H1 (cell line): ENCODE results near the gene SPOCK2. TPM values are rescaled to one million over a fixed set of nuclear protein-coding genes. Genes with fewer than 3 reads are reported as not detected.

Source experiments
- CTCF ChIA-PET: fragments of 300-600 bp; sonication (Branson Sonifier 250); formaldehyde crosslinking; loops from one replicate; lab custom pipeline; 2021; ENCODE audit not compliant: partially characterized antibody; lab: Charles Lee
- POLR2A ChIA-PET: fragments of 300-600 bp; sonication (Branson Sonifier 250); formaldehyde crosslinking; loops from one replicate; lab custom pipeline; 2021; ENCODE audit warnings: inconsistent platforms; ENCODE audit not compliant: partially characterized antibody; lab: Charles Lee
- DNase-seq, 2 experiments: peaks; one replicate each; pipeline versions ENCODE4 v3.0.0 to v3.0.0-alpha.2; 2010 to 2022; ENCODE audit warnings: low spot score in 2 of 2, low read depth in 1 of 2, mixed read lengths in 1 of 2
- FAIRE-seq: peaks from 2 replicates; lab custom pipeline; 2011; peaks lifted over from hg19 to GRCh38; lab: Jason Lieb, UNC
- H2AFZ ChIP-seq: 2 replicates; pipeline ENCODE4 v1.8.1; 2012; ENCODE audit warnings: low read length, inconsistent platforms
- H2AK5ac ChIP-seq: 2 replicates; pipeline ENCODE4 v1.6.1; 2013; ENCODE audit warnings: low read depth, low read length
- H2BK120ac ChIP-seq: replicated peaks from 2 replicates; pipeline ENCODE3; 2013; ENCODE audit warnings: low read depth, low read length, inconsistent platforms
- H2BK12ac ChIP-seq: 2 replicates; pipeline ENCODE4 v1.6.1; 2013; ENCODE audit warnings: low read depth, low read length
- H2BK15ac ChIP-seq: 2 replicates; pipeline ENCODE4 v1.6.1; 2013; ENCODE audit warnings: low read length
- H2BK20ac ChIP-seq: 2 replicates; pipeline ENCODE4 v1.6.1; 2013; ENCODE audit warnings: low read length
- H2BK5ac ChIP-seq: 2 replicates; pipeline ENCODE4 v1.6.1; 2013; ENCODE audit warnings: low read depth, low read length
- H3K14ac ChIP-seq: 2 replicates; pipeline ENCODE4 v1.6.1; 2013; ENCODE audit warnings: inconsistent platforms; ENCODE audit not compliant: insufficient read length
- H3K18ac ChIP-seq: 2 replicates; pipeline ENCODE4 v1.6.1; 2013; ENCODE audit warnings: low read length; ENCODE audit errors: extremely low read depth
- H3K23ac ChIP-seq: 2 replicates; pipeline ENCODE4 v1.6.1; 2013; ENCODE audit warnings: inconsistent platforms; ENCODE audit not compliant: insufficient read length
- H3K23me2 ChIP-seq: 2 replicates; pipeline ENCODE4 v1.6.1; 2013; ENCODE audit warnings: low read depth, low read length
- H3K27ac ChIP-seq: 2 replicates; pipeline ENCODE4 v1.6.1; 2011; ENCODE audit warnings: low read depth, low read length, inconsistent platforms
- H3K27me3 ChIP-seq, 4 experiments: replicated peaks in 1 of 4; 1 replicate in 1 of 4; 2 replicates in 3 of 4; pipeline versions ENCODE4 v1.6.1 to v1.8.1; 2011 to 2013; ENCODE audit warnings: low read length in 3 of 4, mild to moderate bottlenecking in 3 of 4, inconsistent platforms in 2 of 4, mixed read lengths in 2 of 4, moderate library complexity in 1 of 4; ENCODE audit not compliant: control insufficient read depth in 3 of 4, insufficient read depth in 3 of 4; ENCODE audit errors: extremely low read depth in 1 of 4
- H3K36me3 ChIP-seq, 4 experiments: 2 replicates each; pipeline versions ENCODE4 v1.6.1 to v1.8.1; 2011 to 2013; ENCODE audit warnings: mild to moderate bottlenecking in 4 of 4, low read length in 3 of 4, moderate library complexity in 2 of 4, control low read depth in 1 of 4, inconsistent platforms in 1 of 4; ENCODE audit not compliant: insufficient read depth in 4 of 4, control insufficient read depth in 2 of 4
- H3K4ac ChIP-seq: replicated peaks from 2 replicates; pipeline ENCODE3; 2013; ENCODE audit warnings: low read length, low read depth, mixed read lengths, inconsistent platforms; ENCODE audit not compliant: insufficient read length
- H3K4me1 ChIP-seq, 4 experiments: replicated peaks in 1 of 4; 1 replicate in 1 of 4; 2 replicates in 3 of 4; pipeline versions ENCODE4 v1.6.1 to v1.8.1; 2011 to 2013; ENCODE audit warnings: low read length in 3 of 4, inconsistent platforms in 2 of 4, mixed read lengths in 1 of 4; ENCODE audit not compliant: insufficient read depth in 4 of 4, control insufficient read depth in 3 of 4
- H3K4me2 ChIP-seq, 2 experiments: 2 replicates each; pipeline versions ENCODE4 v1.6.1 to v1.8.1; 2011 to 2013; ENCODE audit warnings: low read depth in 2 of 2, low read length in 2 of 2, control low read depth in 1 of 2, inconsistent platforms in 1 of 2, mild to moderate bottlenecking in 1 of 2; ENCODE audit not compliant: insufficient read depth in 1 of 2
- H3K4me3 ChIP-seq, 4 experiments: fragments of 200-600, 300-600 bp in 1 of 4; sonication (generic), shearing (Covaris generic), sonication (Bioruptor Twin) in 1 of 4; 2 replicates each; pipeline versions ENCODE4 v1.5.1 to v1.8.1; 2011 to 2016; ENCODE audit warnings: low read length in 4 of 4, low read depth in 3 of 4, control low read depth in 2 of 4, inconsistent platforms in 2 of 4, mild to moderate bottlenecking in 2 of 4, mixed read lengths in 1 of 4, moderate library complexity in 1 of 4; ENCODE audit not compliant: insufficient read depth in 2 of 4; ENCODE audit errors: extremely low read depth in 1 of 4
- H3K56ac ChIP-seq: replicated peaks from 2 replicates; pipeline ENCODE3; 2013; ENCODE audit warnings: low read depth, mild to moderate bottlenecking, mixed read lengths, low read length, inconsistent platforms; ENCODE audit not compliant: insufficient read length
- H3K79me1 ChIP-seq: 2 replicates; pipeline ENCODE4 v1.6.1; 2013; ENCODE audit warnings: low read depth, low read length, control low read depth
- H3K79me2 ChIP-seq, 2 experiments: 2 replicates each; pipeline versions ENCODE4 v1.6.1 to v1.8.1; 2012 to 2013; ENCODE audit warnings: low read length in 2 of 2, mild to moderate bottlenecking in 2 of 2, inconsistent platforms in 1 of 2; ENCODE audit not compliant: insufficient read depth in 2 of 2, control insufficient read depth in 1 of 2
- H3K9ac ChIP-seq, 4 experiments: replicated peaks in 1 of 4; 1 replicate in 1 of 4; 2 replicates in 3 of 4; pipeline versions ENCODE4 v1.6.1 to v1.8.1; 2011 to 2013; ENCODE audit warnings: low read depth in 3 of 4, low read length in 3 of 4, control low read depth in 2 of 4, mild to moderate bottlenecking in 2 of 4, moderate library complexity in 2 of 4, inconsistent platforms in 1 of 4; ENCODE audit errors: extremely low read depth in 1 of 4
- H3K9me3 ChIP-seq, 2 experiments: 2 replicates each; pipeline versions ENCODE4 v1.6.1 to v1.8.1; 2012 to 2013; ENCODE audit warnings: mild to moderate bottlenecking in 2 of 2, moderate library complexity in 2 of 2, control low read depth in 1 of 2, inconsistent platforms in 1 of 2, low read depth in 1 of 2, low read length in 1 of 2, mixed read lengths in 1 of 2; ENCODE audit not compliant: insufficient read depth in 2 of 2
- H4K20me1 ChIP-seq, 2 experiments: replicated peaks in 1 of 2; 2 replicates each; pipeline versions ENCODE3 to v1.8.1; 2011 to 2013; ENCODE audit warnings: inconsistent platforms in 2 of 2, low read length in 2 of 2, mild to moderate bottlenecking in 1 of 2; ENCODE audit not compliant: insufficient read depth in 2 of 2, control insufficient read depth in 1 of 2
- H4K5ac ChIP-seq: 2 replicates; pipeline ENCODE4 v1.6.1; 2013; ENCODE audit warnings: low read length, low read depth, mixed read lengths, inconsistent platforms; ENCODE audit not compliant: insufficient read length
- H4K8ac ChIP-seq: 2 replicates; pipeline ENCODE4 v1.8.0; 2013; ENCODE audit warnings: mild to moderate bottlenecking, moderate library complexity, low read length, inconsistent platforms; ENCODE audit not compliant: insufficient read depth; ENCODE audit errors: extremely low read depth
- H4K91ac ChIP-seq: replicated peaks from 2 replicates; pipeline ENCODE3; 2013; ENCODE audit warnings: low read length, mixed read lengths, inconsistent platforms; ENCODE audit not compliant: insufficient read length
- BRCA1 ChIP-seq: IDR thresholded peaks from 2 replicates; pipeline ENCODE4 v1.6.1; 2012; ENCODE audit warnings: low read depth, low read length, improper control_type of control experiment
- CBX8 ChIP-seq: fragments of 300-800, 300-1000 bp; sonication (generic); IDR thresholded peaks from 2 replicates; pipeline ENCODE4 v1.7.1; 2016; ENCODE audit warnings: low read depth, low read length, borderline replicate concordance
- CEBPB ChIP-seq: IDR thresholded peaks from 2 replicates; pipeline ENCODE4 v1.6.1; 2012; ENCODE audit warnings: low read depth, low read length
- CHD2 ChIP-seq: IDR thresholded peaks from 2 replicates; pipeline ENCODE4 v1.6.1; 2012; ENCODE audit warnings: low read length, improper control_type of control experiment
- EP300 ChIP-seq, 2 experiments: IDR thresholded peaks; 1 replicate in 1 of 2; 2 replicates in 1 of 2; pipeline ENCODE4 v1.6.1; 2011 to 2012; ENCODE audit warnings: low read depth in 2 of 2, low read length in 2 of 2, mild to moderate bottlenecking in 2 of 2, borderline replicate concordance in 1 of 2, inconsistent platforms in 1 of 2, moderate library complexity in 1 of 2
- FOSL1 ChIP-seq: IDR thresholded peaks from 2 replicates; pipeline ENCODE4 v1.6.1; 2011; ENCODE audit warnings: mild to moderate bottlenecking, low read depth, low read length, moderate library complexity; ENCODE audit not compliant: insufficient read depth
- HDAC2 ChIP-seq, 2 experiments: fragments of 300-600 bp in 1 of 2; sonication (generic) in 1 of 2; IDR thresholded peaks; 2 replicates each; pipeline ENCODE4 v1.6.1; 2011 to 2012; ENCODE audit warnings: low read depth in 2 of 2, low read length in 2 of 2, mild to moderate bottlenecking in 2 of 2, moderate library complexity in 2 of 2, borderline replicate concordance in 1 of 2, inconsistent platforms in 1 of 2
- JUN ChIP-seq: IDR thresholded peaks from 2 replicates; pipeline ENCODE4 v1.6.1; 2011; ENCODE audit warnings: low read depth, mild to moderate bottlenecking, improper control_type of control experiment, low read length
- NANOG ChIP-seq: IDR thresholded peaks from 2 replicates; pipeline ENCODE4 v1.6.1; 2011; ENCODE audit warnings: low read length, low read depth, mild to moderate bottlenecking, inconsistent platforms; ENCODE audit not compliant: insufficient read depth, poor library complexity, severe bottlenecking
- SAP30 ChIP-seq: fragments of 300-600 bp; sonication (generic); IDR thresholded peaks from 2 replicates; pipeline ENCODE4 v1.7.1; 2012; ENCODE audit warnings: low read length, moderate library complexity, mild to moderate bottlenecking, inconsistent platforms; ENCODE audit not compliant: insufficient read depth, insufficient replicate concordance
- SIN3A ChIP-seq, 2 experiments: IDR thresholded peaks in 1 of 2; conservative IDR thresholded peaks in 1 of 2; 2 replicates each; pipeline ENCODE4 v1.6.1; 2011 to 2012; ENCODE audit warnings: low read length in 2 of 2, improper control_type of control experiment in 1 of 2, low read depth in 1 of 2, mild to moderate bottlenecking in 1 of 2
- ZNF274 ChIP-seq: IDR thresholded peaks from 2 replicates; pipeline ENCODE4 v1.7.0; 2012; ENCODE audit warnings: low read length, borderline replicate concordance; ENCODE audit errors: extremely low read depth
- WGBS, 2 experiments: shearing (Covaris generic) in 1 of 2; methylation state at CpG; one replicate each; pipeline versions ENCODE4 v1.1.6 to v1.1.7; 2013 to 2015; ENCODE audit warnings: low lambda C conversion rate in 2 of 2, mixed read lengths in 2 of 2, inconsistent platforms in 1 of 2, low coverage in 1 of 2, missing lambda C conversion rate in 1 of 2; ENCODE audit not compliant: insufficient replicate concordance in 2 of 2, insufficient coverage in 1 of 2, insufficient read length in 1 of 2; ENCODE audit errors: extremely low coverage in 1 of 2, missing lambda C conversion rate in 1 of 2; 5-methylcytosine and 5-hydroxymethylcytosine counted together
- polyA plus RNA-seq, 7 experiments: library from polyadenylated mRNA; depleted of rRNA in 3 of 7; stranded (reverse) in 5 of 7; unstranded in 2 of 7; fragments of >200 nt in 5 of 7; fragments of 200-250 nt in 2 of 7; gene quantifications; 1 replicate in 5 of 7; 2 replicates in 1 of 7; 4 replicates in 1 of 7; pipeline versions ENCODE4 v1.2.1 to v1.2.3, GENCODE V29; 2011 to 2013; ENCODE audit warnings: missing spikeins in 2 of 7, mixed read lengths in 2 of 7
- total RNA-seq: library from RNA; stranded (reverse); fragmentation: NEBNext Ultra II Directional; extraction: Animal tissue kit (Norgen Biotek cat#: 25700); gene quantifications from 2 replicates; pipeline ENCODE4 v1.2.1, GENCODE V29; 2021

The SPOCK2 gene
- total and polyA plus RNA-seq, 2 of the 8 experiments (the other 6 are each of a cell fraction or from before 2014, with no cell fraction given): 1.5 to 1.9 TPM

DNA sequence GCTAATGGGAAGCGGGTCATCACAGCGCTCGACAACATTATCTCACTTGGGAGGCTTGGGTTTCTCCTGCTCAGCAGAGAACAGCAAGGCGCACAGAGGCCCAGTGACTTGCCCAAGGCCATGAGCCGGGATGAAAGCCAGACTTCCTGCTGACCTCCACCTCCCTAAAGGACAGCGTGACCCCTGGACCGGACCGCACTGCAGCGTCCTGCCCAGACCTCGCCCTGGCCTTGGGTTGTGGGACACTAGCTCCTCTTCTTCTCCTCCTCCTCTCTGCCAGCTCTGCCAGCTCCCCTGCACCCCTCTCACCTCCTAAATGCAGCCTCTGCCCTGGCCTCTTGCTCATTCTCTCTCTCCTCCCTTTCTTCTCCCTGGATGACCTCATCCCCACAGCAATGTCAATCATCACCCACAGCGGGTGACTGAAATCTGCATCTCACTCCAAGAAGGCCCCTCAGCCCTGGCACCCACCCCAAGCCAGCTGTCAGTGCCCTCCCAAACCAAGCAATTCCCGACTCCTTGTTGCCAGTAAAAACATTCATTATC, 19.4 kb downstream of the SPOCK2 start:
- DNase-seq (no peak), FAIRE-seq (no peak)
- no peak overlapping the region for H2BK12ac ChIP-seq
- H4K91ac ChIP-seq: no peak overlapping the region
- no peak overlapping the region; the same call in 1 of the 2 replicates for H2AFZ ChIP-seq
- 90% methylated on average over 12 of the region's 12 CpGs; no CpG with 5 or more reads in 1 of the 2 experiments for WGBS, 2 experiments
- ChIA-PET CTCF (interaction anchor here (0.6 to 10.2 kb wide), 18 partner anchors 8 to 268 kb away, joined by 3 to 100 read pairs (median 6); no protein-coding TSS in a partner anchor), POLR2A (interaction anchor here (0.7 to 0.9 kb wide), 2 partner anchors 204 to 286 kb away, joined by 3 to 4 read pairs; partner anchors contain the start of gene DNAJB12)
- no peak overlapping the region for H2BK20ac ChIP-seq
- H3K23ac ChIP-seq: no peak overlapping the region
- H3K79me1 ChIP-seq: no peaks in the 10 kb centered on the region
- H3K9ac ChIP-seq: no peak overlapping the region
- H4K20me1 ChIP-seq: no peaks in the 10 kb centered on the region
- no peak overlapping the region for H3K4ac ChIP-seq
- no peak overlapping the region for H4K5ac ChIP-seq
- H3K4me3 ChIP-seq: no peak overlapping the region
- H2BK15ac ChIP-seq: no peak overlapping the region
- H3K79me2 ChIP-seq: no peaks in the 10 kb centered on the region
- H3K14ac ChIP-seq: no peak overlapping the region
- H2BK120ac ChIP-seq: no peak overlapping the region
- no peak overlapping the region for H4K8ac ChIP-seq
- H3K27ac ChIP-seq: no peak overlapping the region
- no peak overlapping the region for H3K56ac ChIP-seq
- H3K9me3 ChIP-seq: no peaks in the 10 kb centered on the region
- no peaks in the 10 kb centered on the region for H3K36me3 ChIP-seq
- no peak overlapping the region for H3K4me2 ChIP-seq
- H3K27me3 ChIP-seq: no peaks in the 10 kb centered on the region
- H3K23me2 ChIP-seq: no peaks in the 10 kb centered on the region
- H3K18ac ChIP-seq: no peak overlapping the region
- no peak overlapping the region for H2AK5ac ChIP-seq
- peak overlapping the region; percentile 81; the same call in 1 of the 2 replicates for H2BK5ac ChIP-seq
- H3K4me1 ChIP-seq: peaks cover 0 to 3% (median 0%) of the 10 kb centered on the region in 4 experiments; a peak in 2 of 7 replicates
- TF ChIP-seq CEBPB: no peak
- no peak for TF ChIP-seq CBX8
- no peak for TF ChIP-seq HDAC2 (IDR thresholded peaks at IDR 0.05; ENCODE audit: borderline replicate concordance in 1 of 2, low read depth in 2 of 2, low read length in 2 of 2)
- TF ChIP-seq ZNF274: no peak
- TF ChIP-seq FOSL1: no peak
- TF ChIP-seq BRCA1: no peak
- TF ChIP-seq SIN3A (conservative IDR thresholded peaks at IDR 0.05 in 1 of 2, IDR thresholded peaks at IDR 0.05 in 1 of 2; ENCODE audit: low read depth in 1 of 2, low read length in 2 of 2): no peak
- TF ChIP-seq EP300 (IDR thresholded peaks at IDR 0.05; ENCODE audit: borderline replicate concordance in 1 of 2, low read depth in 2 of 2, low read length in 2 of 2): no peak
- no peak for TF ChIP-seq JUN
- no peak for TF ChIP-seq SAP30
- no peak for TF ChIP-seq CHD2
- no peak for TF ChIP-seq NANOG
